Measurements from ENCODE around the gene PRDM7.

DNA sequence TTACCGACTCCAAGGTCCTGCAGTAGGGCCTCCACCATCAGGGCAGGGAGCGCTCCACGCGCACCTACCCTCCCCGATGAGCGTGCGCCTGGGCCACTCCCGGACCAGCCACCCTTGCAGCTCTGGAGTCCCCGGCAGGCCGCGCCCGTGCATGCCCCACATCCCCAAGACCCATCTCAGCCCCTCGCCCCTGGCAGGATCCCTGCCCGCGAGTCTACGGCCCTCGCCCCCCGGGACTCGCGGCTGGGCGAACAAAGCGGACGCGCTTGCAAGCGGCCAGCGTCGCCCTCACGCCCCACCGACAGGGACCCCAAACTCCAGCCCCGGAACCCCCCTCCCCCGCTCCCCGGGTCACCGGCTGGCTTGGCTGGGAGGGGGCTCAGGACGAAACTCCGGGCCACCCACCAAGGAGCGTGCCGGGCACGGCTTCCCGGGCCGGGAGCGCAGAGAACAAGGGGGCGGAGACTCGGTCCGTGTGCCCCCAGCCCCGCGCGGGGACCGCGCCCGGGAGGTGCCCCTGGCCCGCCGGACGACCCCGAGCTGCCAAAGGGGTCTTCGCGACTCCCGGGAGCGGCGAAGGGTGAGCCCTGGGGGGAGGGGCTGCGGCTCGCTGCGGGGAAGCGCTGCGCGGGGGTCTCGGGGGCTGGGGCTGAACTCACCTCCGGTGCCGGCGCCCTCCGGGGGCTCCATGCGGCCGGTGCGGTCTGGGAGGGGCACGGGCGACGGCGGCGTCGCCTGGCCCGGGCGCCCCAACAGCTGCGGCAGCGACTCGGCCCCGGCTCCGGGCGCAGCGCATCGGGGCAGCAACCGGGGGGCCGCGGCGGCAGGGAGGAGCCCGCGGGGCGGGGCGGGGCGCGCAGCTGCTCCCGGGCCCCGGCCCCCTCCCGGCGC, 58.2 kb downstream of the PRDM7 start, which contains the start of gene DBNDD1:
- TF ChIP-seq, protein P1, sequence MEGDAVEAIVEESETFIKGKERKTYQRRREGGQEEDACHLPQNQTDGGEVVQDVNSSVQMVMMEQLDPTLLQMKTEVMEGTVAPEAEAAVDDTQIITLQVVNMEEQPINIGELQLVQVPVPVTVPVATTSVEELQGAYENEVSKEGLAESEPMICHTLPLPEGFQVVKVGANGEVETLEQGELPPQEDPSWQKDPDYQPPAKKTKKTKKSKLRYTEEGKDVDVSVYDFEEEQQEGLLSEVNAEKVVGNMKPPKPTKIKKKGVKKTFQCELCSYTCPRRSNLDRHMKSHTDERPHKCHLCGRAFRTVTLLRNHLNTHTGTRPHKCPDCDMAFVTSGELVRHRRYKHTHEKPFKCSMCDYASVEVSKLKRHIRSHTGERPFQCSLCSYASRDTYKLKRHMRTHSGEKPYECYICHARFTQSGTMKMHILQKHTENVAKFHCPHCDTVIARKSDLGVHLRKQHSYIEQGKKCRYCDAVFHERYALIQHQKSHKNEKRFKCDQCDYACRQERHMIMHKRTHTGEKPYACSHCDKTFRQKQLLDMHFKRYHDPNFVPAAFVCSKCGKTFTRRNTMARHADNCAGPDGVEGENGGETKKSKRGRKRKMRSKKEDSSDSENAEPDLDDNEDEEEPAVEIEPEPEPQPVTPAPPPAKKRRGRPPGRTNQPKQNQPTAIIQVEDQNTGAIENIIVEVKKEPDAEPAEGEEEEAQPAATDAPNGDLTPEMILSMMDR (IDR thresholded peaks at IDR 0.05): no peak
- TF ChIP-seq, protein P2, sequence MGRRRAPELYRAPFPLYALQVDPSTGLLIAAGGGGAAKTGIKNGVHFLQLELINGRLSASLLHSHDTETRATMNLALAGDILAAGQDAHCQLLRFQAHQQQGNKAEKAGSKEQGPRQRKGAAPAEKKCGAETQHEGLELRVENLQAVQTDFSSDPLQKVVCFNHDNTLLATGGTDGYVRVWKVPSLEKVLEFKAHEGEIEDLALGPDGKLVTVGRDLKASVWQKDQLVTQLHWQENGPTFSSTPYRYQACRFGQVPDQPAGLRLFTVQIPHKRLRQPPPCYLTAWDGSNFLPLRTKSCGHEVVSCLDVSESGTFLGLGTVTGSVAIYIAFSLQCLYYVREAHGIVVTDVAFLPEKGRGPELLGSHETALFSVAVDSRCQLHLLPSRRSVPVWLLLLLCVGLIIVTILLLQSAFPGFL (CRISPR knock-in tag; IDR thresholded peaks at IDR 0.05; ENCODE audit: borderline replicate concordance): no peak
- TF ChIP-seq, protein P3, sequence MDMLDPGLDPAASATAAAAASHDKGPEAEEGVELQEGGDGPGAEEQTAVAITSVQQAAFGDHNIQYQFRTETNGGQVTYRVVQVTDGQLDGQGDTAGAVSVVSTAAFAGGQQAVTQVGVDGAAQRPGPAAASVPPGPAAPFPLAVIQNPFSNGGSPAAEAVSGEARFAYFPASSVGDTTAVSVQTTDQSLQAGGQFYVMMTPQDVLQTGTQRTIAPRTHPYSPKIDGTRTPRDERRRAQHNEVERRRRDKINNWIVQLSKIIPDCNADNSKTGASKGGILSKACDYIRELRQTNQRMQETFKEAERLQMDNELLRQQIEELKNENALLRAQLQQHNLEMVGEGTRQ (CRISPR knock-in tag; IDR thresholded peaks at IDR 0.05): no peak

Data from WTC11 (cell line).